ENCODE data around the gene CTSC.

CTSC gene

DNA sequence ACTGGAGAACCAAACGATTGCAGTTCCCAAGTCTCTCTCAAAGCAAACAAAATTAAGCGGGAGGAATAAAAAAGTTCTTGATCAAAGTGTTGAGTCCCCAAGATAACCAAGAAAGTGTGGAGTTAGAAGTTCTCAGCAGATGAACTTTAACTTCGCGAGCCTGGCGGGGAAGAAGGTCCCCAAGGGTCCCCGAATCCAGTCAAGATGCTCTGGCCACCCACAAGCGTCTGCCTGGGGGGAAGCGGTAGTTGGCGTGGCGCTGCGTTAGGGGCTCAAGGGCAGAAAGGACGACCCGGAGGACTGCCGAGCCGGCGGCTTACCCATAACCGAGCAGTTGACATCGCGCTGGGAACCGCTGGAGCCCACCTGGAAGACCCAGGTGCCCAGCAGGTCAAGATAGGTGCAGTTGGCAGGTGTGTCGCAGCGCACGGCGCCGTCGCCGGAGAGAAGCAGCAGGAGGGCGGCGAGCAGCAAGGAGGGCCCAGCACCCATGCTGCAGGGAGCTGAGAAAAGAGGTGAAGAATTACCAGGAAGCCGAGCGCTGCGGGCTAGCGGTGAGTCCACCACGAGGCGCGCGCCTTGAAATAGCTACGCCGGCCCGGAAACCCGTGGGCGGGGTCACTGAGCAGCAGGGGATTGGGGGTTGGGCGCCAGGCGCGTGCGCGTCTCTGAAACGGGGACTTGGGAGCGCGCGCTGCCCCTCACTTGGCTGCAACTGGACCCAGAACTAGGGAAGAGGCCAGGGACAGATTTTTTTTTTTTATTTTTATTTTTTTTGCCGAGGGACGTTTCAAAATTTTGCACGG, at the start of gene CTSC:
Gene CTSC, minus strand, starts transcription at position 556 of the 806 bp plus-strand sequence. Its CDS starts 64 bp downstream, at position 492.
- peak; percentile 63 for DNase-seq (ENCODE audit: low read depth)

- DNase-seq (ENCODE audit: low read depth), result no peak
Observed at GRCh38 chr11:88384669-88385005, 47.1 kb upstream of the CTSC start.

- no peak for DNase-seq (ENCODE audit: low read depth)
Observed at GRCh38 chr11:88384004-88384668, 46.6 kb upstream of the CTSC start.

DNA sequence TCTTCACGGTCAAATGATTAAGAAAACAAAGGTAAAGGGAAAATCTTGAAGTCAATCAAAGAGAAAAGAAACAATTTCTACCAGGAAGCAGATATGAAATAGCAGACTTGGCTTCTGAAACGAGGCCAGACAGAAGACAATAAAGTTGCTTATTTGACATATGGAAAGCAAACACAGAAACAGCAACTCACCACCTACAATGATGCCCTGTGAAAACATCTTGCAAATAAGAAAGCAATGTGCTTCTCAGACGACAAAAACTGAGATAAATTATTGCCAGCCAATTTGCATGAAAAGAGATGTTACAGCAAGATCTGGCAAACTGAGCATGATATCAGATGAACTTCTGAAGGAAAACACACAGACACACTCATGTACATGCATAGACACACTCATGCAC, 45.9 kb upstream of the CTSC start:
- no peak for DNase-seq (ENCODE audit: low read depth)

GRCh38 chr11:88379130-88379529, 41.6 kb upstream of the CTSC start:
- DNase-seq (ENCODE audit: low read depth), result no peak

DNA sequence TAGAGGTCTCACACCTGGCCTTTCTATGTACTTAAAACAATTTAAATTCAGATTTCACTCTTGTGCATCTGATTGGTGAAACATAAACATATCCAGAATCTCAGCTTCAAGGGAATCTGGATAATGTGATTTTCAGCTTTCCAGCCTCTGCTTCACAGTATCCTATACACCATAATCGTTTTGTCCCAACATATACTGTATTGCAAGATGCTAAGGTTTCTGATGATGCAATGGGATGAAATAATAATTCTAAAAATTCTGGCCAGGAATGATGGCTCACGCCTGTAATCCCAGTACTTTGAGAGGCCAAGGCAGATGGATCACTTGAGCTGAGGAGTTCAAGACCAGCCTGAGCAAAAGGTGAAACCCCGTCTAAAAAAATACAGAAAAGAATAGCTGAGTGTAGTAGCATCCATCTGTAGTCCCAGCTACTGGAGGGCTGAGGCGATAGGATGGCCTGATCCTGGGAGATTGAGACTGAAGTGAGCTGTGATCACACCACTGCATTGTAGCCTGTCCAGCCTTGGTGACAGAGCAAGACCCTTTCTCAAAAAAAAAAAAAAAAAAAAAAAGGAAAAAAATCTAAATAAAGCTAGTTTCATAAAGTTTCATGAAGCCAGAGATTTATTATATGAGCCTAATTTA, 41.0 kb upstream of the CTSC start:
- DNase-seq (ENCODE audit: low read depth), result peak; percentile 26

- no peak for DNase-seq (ENCODE audit: low read depth)
Observed at GRCh38 chr11:88377646-88378045, 40.1 kb upstream of the CTSC start.

DNA sequence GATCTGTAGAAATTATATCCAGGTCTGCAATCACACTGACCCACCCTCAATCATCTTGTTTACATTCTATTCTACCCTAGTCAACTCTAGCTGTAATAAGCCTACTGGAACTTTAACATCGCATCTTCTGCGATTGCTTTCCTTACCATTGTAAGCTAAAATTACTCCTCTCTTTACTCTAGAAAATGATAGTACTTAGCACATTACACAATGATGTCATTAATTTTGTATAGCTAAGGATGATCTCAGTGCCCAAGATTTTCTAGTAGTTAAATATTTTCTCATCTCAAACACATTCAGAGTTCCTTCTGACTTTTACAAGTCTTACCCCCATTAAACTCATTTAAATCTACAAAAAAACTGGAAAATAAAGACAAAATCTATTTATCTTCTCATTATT, 39.6 kb upstream of the CTSC start:
- DNase-seq (ENCODE audit: low read depth), result no peak

- no peak for DNase-seq (ENCODE audit: low read depth)
Observed at GRCh38 chr11:88375927-88376470, 38.5 kb upstream of the CTSC start.

- DNase-seq (ENCODE audit: low read depth), result no peak
Observed at GRCh38 chr11:88370782-88371181, 33.2 kb upstream of the CTSC start.

GRCh38 chr11:88367310-88367709, 29.8 kb upstream of the CTSC start:
- no peak for DNase-seq (ENCODE audit: low read depth)

DNA sequence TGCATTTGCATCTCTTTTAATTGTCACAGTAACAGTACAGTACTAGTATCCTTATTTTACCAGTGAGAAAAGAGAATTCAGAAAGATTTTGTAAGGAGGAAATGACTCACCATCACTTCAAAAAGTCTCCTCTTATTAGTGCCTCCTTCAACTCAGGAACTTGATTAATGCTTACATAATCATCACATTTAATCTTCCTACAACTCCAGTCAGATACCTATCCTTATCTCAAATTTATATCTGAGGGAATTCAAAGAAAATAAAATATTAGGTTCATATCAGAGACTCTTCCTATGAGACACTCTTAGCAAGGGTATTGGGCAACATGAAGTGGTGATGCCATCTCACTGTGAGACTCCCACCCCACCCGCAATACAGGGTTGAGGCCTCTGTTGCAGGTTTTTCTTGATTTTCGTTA, 26.1 kb upstream of the CTSC start:
- no peak for DNase-seq (ENCODE audit: low read depth)

DNA sequence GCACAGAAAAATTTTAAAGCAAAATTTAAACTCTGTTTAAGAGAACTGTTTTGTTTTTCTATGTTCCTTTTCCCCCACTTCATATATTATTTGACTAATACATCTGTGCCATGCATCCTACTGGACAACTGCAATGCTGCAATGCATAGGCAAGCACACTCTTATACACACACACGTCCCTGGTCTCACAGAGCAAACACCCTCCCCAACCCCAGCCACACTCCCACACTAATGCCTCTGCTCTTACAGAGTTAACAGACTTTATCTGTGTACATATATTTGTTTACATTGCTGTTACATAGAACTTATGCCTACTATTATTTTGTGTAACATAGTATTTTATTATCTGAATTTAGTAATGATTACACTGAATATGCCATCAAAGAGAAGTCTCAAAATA, 25.5 kb upstream of the CTSC start:
- DNase-seq (ENCODE audit: low read depth), result no peak

DNA sequence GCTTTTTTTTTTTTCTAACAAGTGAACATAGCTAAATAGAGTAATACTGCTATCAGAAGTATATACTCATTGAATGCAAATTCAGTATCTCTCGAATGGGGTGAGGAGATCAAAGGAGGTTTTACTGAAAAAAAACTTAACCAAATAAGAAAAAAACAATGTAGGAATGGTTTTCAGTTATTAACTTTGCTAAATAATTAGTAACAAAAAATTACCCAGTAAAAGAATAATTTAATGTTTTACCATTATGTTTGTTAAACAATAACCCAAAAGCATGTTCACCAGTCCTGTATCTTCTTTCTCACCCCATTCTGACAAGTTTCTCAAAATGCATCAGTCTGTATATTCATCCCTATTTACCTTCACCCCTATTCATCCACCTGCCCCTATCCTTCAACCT, 22.6 kb upstream of the CTSC start:
- DNase-seq (ENCODE audit: low read depth), result no peak

GRCh38 chr11:88359541-88359940, 22.0 kb upstream of the CTSC start:
- DNase-seq (ENCODE audit: low read depth), result no peak

- DNase-seq (ENCODE audit: low read depth), result no peak
Observed at GRCh38 chr11:88359114-88359513, 21.6 kb upstream of the CTSC start.

- no peak for DNase-seq (ENCODE audit: low read depth)
Observed at GRCh38 chr11:88358040-88358431, 20.5 kb upstream of the CTSC start.

DNA sequence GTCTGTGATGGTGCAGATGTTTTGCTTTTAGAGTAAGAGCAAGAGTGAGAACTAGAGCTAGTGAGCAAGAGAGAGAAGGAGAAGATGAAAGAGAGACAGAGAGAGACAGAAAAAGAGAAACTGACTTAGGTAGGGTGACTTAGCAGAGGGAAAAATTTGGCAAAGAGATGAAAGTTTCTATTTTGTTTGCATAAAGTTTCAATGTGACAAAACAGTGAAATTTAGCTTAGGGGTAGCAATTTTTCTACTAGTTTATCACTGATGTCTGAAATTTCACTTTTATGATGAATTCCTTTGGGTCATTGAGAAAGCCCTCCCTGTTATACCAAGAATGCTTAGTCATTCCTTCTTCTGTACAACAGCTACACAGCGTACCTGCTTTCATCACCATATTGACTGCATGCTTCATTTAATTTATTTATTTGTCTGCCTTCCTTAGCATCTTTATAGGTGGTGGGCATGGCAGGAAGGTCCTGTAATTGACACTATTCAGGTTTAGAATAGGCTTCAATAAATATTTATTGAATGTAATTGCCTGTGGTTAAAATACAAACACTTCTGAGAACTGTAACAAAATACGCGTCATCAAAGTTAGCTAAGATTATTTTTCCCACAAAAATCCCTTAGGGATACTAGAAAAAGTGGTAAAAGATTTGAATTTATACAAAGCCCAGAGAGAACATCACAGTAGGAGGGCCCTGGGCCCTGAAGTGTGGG, 19.9 kb upstream of the CTSC start:
- DNase-seq (ENCODE audit: low read depth), result no peak

- no peak for DNase-seq (ENCODE audit: low read depth)
Observed at GRCh38 chr11:88355887-88356286, 18.4 kb upstream of the CTSC start.

DNA sequence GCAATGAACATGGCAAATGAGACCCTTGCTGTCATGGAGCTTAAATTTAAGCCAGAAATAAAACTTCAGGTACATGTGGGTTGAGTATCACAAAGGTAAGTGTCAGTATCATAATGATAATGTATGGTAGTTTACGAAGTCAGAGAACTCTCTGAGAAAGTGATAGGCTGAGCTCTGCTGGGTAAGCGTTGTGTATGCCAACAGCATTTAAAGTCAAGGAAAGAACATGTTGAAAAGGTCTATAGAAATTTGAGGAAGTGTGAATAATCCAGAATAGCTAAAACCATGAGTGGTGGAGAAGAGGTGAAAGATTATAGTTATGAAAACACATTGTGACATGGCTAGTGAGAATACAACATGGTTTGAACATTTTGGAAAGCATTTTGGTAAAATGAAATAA, 17.4 kb upstream of the CTSC start:
- DNase-seq (ENCODE audit: low read depth), result no peak

DNA sequence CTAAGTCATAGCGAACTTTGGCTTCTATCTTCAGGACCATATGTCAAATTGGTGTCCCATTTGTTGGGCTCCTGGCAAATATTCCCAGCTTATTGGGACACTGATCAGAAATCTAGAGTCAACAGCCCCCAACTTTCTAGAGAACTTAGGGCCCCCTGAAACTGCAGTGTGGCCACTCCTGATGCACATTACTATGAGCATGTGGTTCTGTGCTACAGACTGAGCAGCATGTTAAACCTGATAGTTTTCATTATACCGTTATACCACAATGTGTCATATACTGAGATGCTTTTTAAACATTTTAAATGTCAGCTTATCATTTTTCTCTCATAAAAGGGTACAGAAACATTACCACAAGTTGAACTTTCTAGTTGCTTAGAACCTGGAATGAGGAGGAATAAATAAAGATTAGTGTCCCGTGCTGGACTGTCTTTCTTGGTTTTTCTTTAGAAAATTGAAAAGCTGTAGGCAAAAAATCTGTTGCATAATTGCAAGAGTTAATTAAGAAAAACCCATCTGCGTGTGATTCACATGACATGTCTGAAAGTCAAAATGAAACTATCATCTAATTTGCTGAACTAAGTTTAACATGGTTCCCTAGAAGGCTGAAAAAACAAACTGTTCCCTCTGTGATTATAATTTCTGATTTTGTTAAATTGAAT, 16.4 kb upstream of the CTSC start:
- no peak for DNase-seq (ENCODE audit: low read depth)

DNA sequence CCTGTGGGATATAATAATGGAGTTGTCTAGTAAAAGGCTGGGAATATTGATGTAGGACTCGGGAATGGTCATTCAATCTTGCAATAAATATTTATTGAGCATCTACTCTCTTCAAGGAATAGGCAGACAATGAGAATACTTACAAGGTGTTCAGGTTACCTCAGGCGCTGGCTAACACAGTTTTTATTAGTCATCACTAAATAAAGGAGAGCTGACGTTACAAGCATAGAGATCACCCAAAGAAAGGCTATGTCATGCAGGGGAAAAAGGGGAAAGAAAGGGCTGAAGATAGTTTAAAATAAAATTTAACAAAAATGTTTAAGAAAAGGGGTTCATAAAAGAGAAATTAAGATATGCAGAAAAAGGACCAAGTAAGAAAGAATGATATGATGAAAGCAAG, 15.8 kb upstream of the CTSC start:
- no peak for DNase-seq (ENCODE audit: low read depth)

Measured in fibroblast of the conjunctiva (primary cell).